K562 (cell line): ENCODE data around the gene NEXN. TPM values are rescaled to one million over a fixed set of nuclear protein-coding genes. Genes with fewer than 3 reads are reported as not detected.

ENCODE experiments used
- CHCHD3 ChIP-seq: fragments of 250-450 bp; sonication (Bioruptor Pico); IDR thresholded peaks from 2 replicates; pipeline ENCODE4 v2.1.2; 2022; ENCODE audit warnings: mild to moderate bottlenecking
- CREB3 ChIP-seq: fragments of 450-650 bp; conservative IDR thresholded peaks from 2 replicates; pipeline ENCODE4 v1.6.1; 2016; ENCODE audit warnings: missing genetic modification characterization, low read depth, mild to moderate bottlenecking, missing compliant biosample characterization, moderate library complexity
- ELK3 ChIP-seq: fragments of 450-650 bp; formaldehyde crosslinking; IDR thresholded peaks from 2 replicates; pipeline ENCODE4 v1.4.0; 2020; ENCODE audit warnings: mild to moderate bottlenecking
- HMG20A ChIP-seq: fragments of 450-650 bp; formaldehyde crosslinking; conservative IDR thresholded peaks from 2 replicates; pipeline ENCODE4 v1.4.0; 2020; ENCODE audit warnings: mild to moderate bottlenecking, mixed read lengths
- IRF2 ChIP-seq: sonication (generic); formaldehyde crosslinking; IDR thresholded peaks from 2 replicates; pipeline ENCODE4 v1.8.1; 2022; ENCODE audit warnings: mild to moderate bottlenecking, missing genetic modification reagents
- KAT2B ChIP-seq: IDR thresholded peaks from one replicate; pipeline ENCODE4 v1.6.1; 2012; ENCODE audit warnings: low read depth, mild to moderate bottlenecking, control low read depth, inconsistent platforms, low read length, moderate library complexity
- LCOR ChIP-seq: sonication (generic); formaldehyde crosslinking; IDR thresholded peaks from 2 replicates; pipeline ENCODE4 v1.8.0; 2022; ENCODE audit warnings: mild to moderate bottlenecking, missing genetic modification reagents
- MBD2 ChIP-seq: sonication (generic); IDR thresholded peaks from 2 replicates; pipeline ENCODE4 v1.6.1; 2016; ENCODE audit warnings: low read depth, borderline replicate concordance
- MXI1 ChIP-seq: IDR thresholded peaks from 2 replicates; pipeline ENCODE4 v1.6.1; 2011; ENCODE audit warnings: low read depth, mild to moderate bottlenecking, improper control_type of control experiment, low read length
- POLR2G ChIP-seq: fragments of 200-400 bp; formaldehyde crosslinking; IDR thresholded peaks from 2 replicates; pipeline ENCODE4 v1.6.1; 2017; ENCODE audit warnings: low read depth, mild to moderate bottlenecking, antibody characterized with exemption, low read length, moderate library complexity
- RBM34 ChIP-seq: fragments of 200-400 bp; formaldehyde crosslinking; IDR thresholded peaks from 2 replicates; pipeline ENCODE4 v1.6.1; 2018; ENCODE audit warnings: low read length, borderline replicate concordance; ENCODE audit not compliant: insufficient read depth
- THRB ChIP-seq: fragments of 450-650 bp; formaldehyde crosslinking; conservative IDR thresholded peaks from 2 replicates; pipeline ENCODE4 v1.4.0; 2022; ENCODE audit warnings: mild to moderate bottlenecking, missing genetic modification characterization
- USF1 ChIP-seq: sonication (generic); formaldehyde crosslinking; IDR thresholded peaks from 2 replicates; pipeline ENCODE4 v1.9.0; 2022; ENCODE audit warnings: mild to moderate bottlenecking, missing genetic modification reagents
- ZMIZ1 ChIP-seq, 2 experiments: fragments of 150-350 bp in 1 of 2; IDR thresholded peaks; 2 replicates each; pipeline ENCODE4 v1.6.1; 2012 to 2016; ENCODE audit warnings: low read depth in 2 of 2, low read length in 2 of 2, mild to moderate bottlenecking in 1 of 2, moderate library complexity in 1 of 2
- ZNF140 ChIP-seq: fragments of 250-450 bp; sonication (Bioruptor Pico); IDR thresholded peaks from 2 replicates; pipeline ENCODE4 v1.8.0; 2021; ENCODE audit warnings: moderate library complexity, mild to moderate bottlenecking, inconsistent platforms
- polyA plus RNA-seq, 8 experiments: library from polyadenylated mRNA; depleted of rRNA in 4 of 8; stranded (reverse) in 5 of 8; unstranded in 3 of 8; fragments of >200 nt; fragmentation: Nextera tagmentation in 2 of 8; fragmentation: Illumina TruSeq in 1 of 8; extraction: Ambion mirVana in 2 of 8; extraction: Trizol in 1 of 8; gene quantifications; 2 replicates each; pipeline versions ENCODE4 v1.2.1 to v1.2.3, GENCODE V29; 2011 to 2014; ENCODE audit warnings: inconsistent platforms in 1 of 8, missing spikeins in 1 of 8
- total RNA-seq, 7 experiments: library from RNA; depleted of rRNA in 6 of 7; stranded (reverse); fragments of >200 nt in 6 of 7; fragmentation: Illumina TruSeq in 2 of 7; extraction: Trizol in 2 of 7; gene quantifications; 2 replicates each; pipeline versions ENCODE4 v1.2.1 to v1.2.3, GENCODE V29; 2011 to 2021; ENCODE audit warnings: low replicate concordance in 1 of 7

NEXN gene
- total and polyA plus RNA-seq, 9 of the 15 experiments (the other 6 are each of a cell fraction or from before 2014, with no cell fraction given): 0.18 to 1.8 (median 0.76) TPM

- TF ChIP-seq MBD2 (peak; percentile 73; the same call in 1 of the 2 replicates), LCOR (CRISPR knock-in tag) (peak; percentile 89; the same call in 1 of the 2 replicates), KAT2B (no peak), CREB3 (tag) (no peak), CHCHD3 (no peak), MXI1 (no peak), ZMIZ1 (IDR thresholded peaks at IDR 0.05; ENCODE audit: low read depth in 2 of 2, low read length in 2 of 2) (0 out of 4 replicates have a peak, but pooled peaks of 1 of the 2 experiments have one; percentile 60), RBM34 (no peak), USF1 (CRISPR knock-in tag) (no peak), ZNF140 (CRISPR knock-in tag) (no peak), POLR2G (peak; percentile 88), THRB (CRISPR knock-in tag) (0 out of 2 replicates have a peak, but pooled peaks have one; percentile 48), ELK3 (CRISPR knock-in tag) (no peak), HMG20A (no peak), IRF2 (no peak)
Measured at GRCh38 chr1:77978969-77979876, 90.8 kb downstream of the NEXN start, which contains the start of gene FUBP1 (continued).
